CD14-positive monocyte (primary cell): ENCODE measurements around the gene SLC38A1. TPM values are rescaled to one million over a fixed set of nuclear protein-coding genes. Genes with fewer than 3 reads are reported as not detected.
"Not testable (repeated sequence)": the region's sequence is repeated elsewhere in the genome, so short reads cannot be mapped to it uniquely, and the experiment has no call there.

Experiments used
- DNase-seq, 3 donors: peaks; one replicate each; pipeline ENCODE4 v3.0.0-alpha.2; 2011 to 2022
- H2AFZ ChIP-seq: 2 replicates; pipeline ENCODE4 v1.6.0; 2012; ENCODE audit warnings: mild to moderate bottlenecking, low read depth, low read length, inconsistent platforms; ENCODE audit not compliant: insufficient read depth, poor library complexity, severe bottlenecking
- H3K27ac ChIP-seq, 2 donors: 1 replicate in 1 of 2; 2 replicates in 1 of 2; pipeline ENCODE4 v1.5.1; 2012 to 2013; ENCODE audit warnings: low read length in 2 of 2, control low read depth in 1 of 2, inconsistent platforms in 1 of 2, low read depth in 1 of 2, mild to moderate bottlenecking in 1 of 2
- H3K27me3 ChIP-seq, 2 donors: one replicate each; pipeline versions ENCODE4 v1.6.0 to v1.6.1; 2011 to 2013; ENCODE audit warnings: low read length in 2 of 2; ENCODE audit not compliant: control insufficient read depth in 2 of 2, insufficient read depth in 2 of 2
- H3K36me3 ChIP-seq, 2 donors: replicated peaks in 1 of 2; 1 replicate in 1 of 2; 2 replicates in 1 of 2; pipeline versions ENCODE4 v1.5.1 to v1.6.1; 2012 to 2013; ENCODE audit warnings: low read length in 2 of 2, control low read depth in 1 of 2, inconsistent platforms in 1 of 2, mild to moderate bottlenecking in 1 of 2; ENCODE audit not compliant: insufficient read depth in 2 of 2, control insufficient read depth in 1 of 2
- H3K4me1 ChIP-seq, 2 donors: 1 replicate in 1 of 2; 2 replicates in 1 of 2; pipeline versions ENCODE4 v1.5.1 to v1.6.1; 2012 to 2013; ENCODE audit warnings: low read length in 2 of 2, control low read depth in 1 of 2, inconsistent platforms in 1 of 2, mild to moderate bottlenecking in 1 of 2, moderate library complexity in 1 of 2; ENCODE audit not compliant: insufficient read depth in 2 of 2, control insufficient read depth in 1 of 2
- H3K4me2 ChIP-seq: replicated peaks from 2 replicates; pipeline ENCODE3; 2012; ENCODE audit warnings: low read length, moderate library complexity, mild to moderate bottlenecking; ENCODE audit not compliant: poor library complexity, severe bottlenecking; ENCODE audit errors: extremely low read depth
- H3K4me3 ChIP-seq, 3 experiments: fragments of 200-600 bp in 1 of 3; sonication (generic) in 1 of 3; replicated peaks in 1 of 3; 1 replicate in 2 of 3; 2 replicates in 1 of 3; pipeline ENCODE4 v1.5.1; 2011 to 2013; ENCODE audit warnings: low read length in 3 of 3, mild to moderate bottlenecking in 3 of 3, control low read depth in 2 of 3, low read depth in 2 of 3, inconsistent platforms in 1 of 3, moderate library complexity in 1 of 3
- H3K79me2 ChIP-seq: 2 replicates; pipeline ENCODE4 v1.6.0; 2012; ENCODE audit warnings: mild to moderate bottlenecking, control low read depth, inconsistent platforms, low read length, moderate library complexity; ENCODE audit not compliant: insufficient read depth
- H3K9ac ChIP-seq: 2 replicates; pipeline ENCODE4 v1.6.0; 2017; ENCODE audit warnings: low read length, mild to moderate bottlenecking; ENCODE audit not compliant: insufficient read depth, poor library complexity, severe bottlenecking
- H3K9me3 ChIP-seq, 2 donors: replicated peaks in 1 of 2; 1 replicate in 1 of 2; 2 replicates in 1 of 2; pipeline versions ENCODE4 v1.5.1 to v1.6.1; 2012 to 2013; ENCODE audit warnings: low read length in 2 of 2, control low read depth in 1 of 2; ENCODE audit not compliant: control insufficient read depth in 1 of 2, insufficient read depth in 1 of 2
- H4K20me1 ChIP-seq: 2 replicates; pipeline ENCODE4 v1.6.0; 2012; ENCODE audit warnings: mild to moderate bottlenecking, low read length, control low read depth, moderate library complexity; ENCODE audit not compliant: insufficient read depth
- H3K27ac Mint-ChIP-seq, 7 donors: one replicate each; pipeline ENCODE4 v1.8.0; 2020; ENCODE audit warnings: mild to moderate bottlenecking in 7 of 7, mixed read lengths in 7 of 7, moderate library complexity in 6 of 7, inconsistent platforms in 2 of 7
- H3K27me3 Mint-ChIP-seq, 3 donors: one replicate each; pipeline ENCODE4 v1.8.0; 2021 to 2022; ENCODE audit warnings: low read depth in 3 of 3, mild to moderate bottlenecking in 3 of 3, mixed read lengths in 3 of 3, moderate library complexity in 3 of 3, inconsistent platforms in 1 of 3
- H3K36me3 Mint-ChIP-seq, 2 donors: one replicate each; pipeline ENCODE4 v1.8.0; 2020; ENCODE audit warnings: mixed read lengths in 2 of 2, inconsistent platforms in 1 of 2, mild to moderate bottlenecking in 1 of 2
- H3K4me1 Mint-ChIP-seq: one replicate; pipeline ENCODE4 v1.8.0; 2020; ENCODE audit warnings: mild to moderate bottlenecking, mixed read lengths
- H3K4me3 Mint-ChIP-seq, 2 donors: one replicate each; pipeline ENCODE4 v1.8.0; 2020; ENCODE audit warnings: mild to moderate bottlenecking in 2 of 2, mixed read lengths in 2 of 2, moderate library complexity in 1 of 2
- H3K9me3 Mint-ChIP-seq, 7 donors: one replicate each; pipeline ENCODE4 v1.8.0; 2020 to 2022; ENCODE audit warnings: mixed read lengths in 7 of 7, mild to moderate bottlenecking in 6 of 7, moderate library complexity in 6 of 7, inconsistent platforms in 2 of 7
- CTCF ChIP-seq: fragments of 200-600 bp; IDR thresholded peaks from one replicate; pipeline ENCODE4 v1.8.0; 2022; ENCODE audit warnings: antibody characterized with exemption, mild to moderate bottlenecking
- WGBS: methylation state at CpG from one replicate; pipeline ENCODE4 v1.1.5; 2013; ENCODE audit warnings: missing lambda C conversion rate; ENCODE audit not compliant: insufficient coverage; 5-methylcytosine and 5-hydroxymethylcytosine counted together
- intact Hi-C, 2 donors: fragments of 100-400 bp; cut with micrococcal nuclease; formaldehyde crosslinking; loops; one replicate each; pipeline versions ENCODE4 v1.15.0 to v1.15.1; 2023
- polyA plus RNA-seq, 3 donors: library from polyadenylated mRNA; depleted of rRNA in 1 of 3; unstranded in 2 of 3; stranded (reverse) in 1 of 3; fragments of 300-500 nt in 2 of 3; fragments of >200 nt in 1 of 3; fragmentation: Illumina TruSeq in 2 of 3; gene quantifications; 1 replicate in 2 of 3; 2 replicates in 1 of 3; pipeline ENCODE4 v1.2.3, GENCODE V29; 2012 to 2021

The SLC38A1 gene
- polyA plus RNA-seq, 3 donors, result 0.92 to 1.9 (median 1.6) TPM

- no peaks in the 10 kb centered on the region for H3K4me1 Mint-ChIP-seq
- H3K27ac Mint-ChIP-seq, result no peak overlapping the region
- Histone ChIP-seq H3K4me3 (no peak overlapping the region), H3K79me2 (no peaks in the 10 kb centered on the region), H3K4me1 (no peaks in the 10 kb centered on the region), H3K9ac (no peak overlapping the region), H3K27me3 (no peaks in the 10 kb centered on the region), H3K9me3 (peaks cover 0 to 5% of the 10 kb centered on the region in 2 donors), H4K20me1 (no peaks in the 10 kb centered on the region), H3K4me2 (no peak overlapping the region), H2AFZ (no peak overlapping the region), H3K36me3 (no peaks in the 10 kb centered on the region), H3K27ac (no peak overlapping the region)
- H3K36me3 Mint-ChIP-seq, result no peaks in the 10 kb centered on the region
- H3K27me3 Mint-ChIP-seq, result peaks cover 0 to 1% (median 0%) of the 10 kb centered on the region in 3 donors
- whole genome bisulfite sequencing, result 100% methylated on average over 2 of the region's 5 CpGs
- peaks cover 0 to 6% (median 3%) of the 10 kb centered on the region in 7 donors for H3K9me3 Mint-ChIP-seq
- no peak for TF ChIP-seq CTCF
- DNase-seq, result no peak
- intact Hi-C loops, result no loop called here
- H3K4me3 Mint-ChIP-seq, result no peak overlapping the region
Measured at GRCh38 chr12:46165191-46165590, 103.7 kb downstream of the SLC38A1 start.

DNA sequence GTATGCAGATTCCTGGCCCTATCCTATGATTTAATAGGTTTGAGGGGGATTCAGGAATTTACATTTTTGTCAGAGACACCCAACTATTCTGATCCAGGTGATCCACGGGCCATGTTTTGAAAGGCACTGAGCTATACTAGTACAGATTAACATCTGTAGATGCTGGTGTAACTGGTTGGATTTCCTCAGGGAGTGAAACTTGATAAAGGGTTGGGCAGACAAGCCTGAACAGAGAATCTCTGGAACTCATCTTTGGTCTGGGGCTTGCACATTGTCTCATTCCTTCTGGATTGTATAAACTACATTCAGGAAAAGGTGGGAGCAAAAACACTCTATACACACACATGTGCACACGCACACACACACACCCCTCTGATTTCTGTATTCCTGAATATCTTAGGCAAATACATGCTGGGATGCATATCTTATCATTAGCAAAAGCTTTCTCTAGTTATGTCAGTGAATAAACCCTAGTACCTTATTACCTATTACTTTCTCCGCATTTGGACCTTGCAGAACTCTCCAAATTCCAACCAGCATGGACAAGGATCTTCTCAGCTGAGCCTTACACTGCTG, 104.6 kb downstream of the SLC38A1 start:
- Mint-ChIP-seq H3K27me3 (peaks cover 0 to 1% (median 0%) of the 10 kb centered on the region in 3 donors), H3K9me3 (peaks cover 0 to 6% (median 3%) of the 10 kb centered on the region in 7 donors), H3K27ac (no peak overlapping the region), H3K36me3 (no peaks in the 10 kb centered on the region), H3K4me1 (no peaks in the 10 kb centered on the region), H3K4me3 (no peak overlapping the region)
- DNase-seq, result no peak
- Histone ChIP-seq H3K4me1 (no peaks in the 10 kb centered on the region), H3K4me2 (no peak overlapping the region), H4K20me1 (no peaks in the 10 kb centered on the region), H3K36me3 (no peaks in the 10 kb centered on the region), H3K4me3 (no peak overlapping the region), H3K9ac (no peak overlapping the region), H3K79me2 (no peaks in the 10 kb centered on the region), H3K27me3 (no peaks in the 10 kb centered on the region), H3K27ac (no peak overlapping the region), H3K9me3 (peaks cover 0 to 5% of the 10 kb centered on the region in 2 donors), H2AFZ (no peak overlapping the region)
- no peak for TF ChIP-seq CTCF
- no CpG with 5 or more reads among the region's 3 CpGs for WGBS
- intact Hi-C loops, result no loop called here

GRCh38 chr12:46162549-46163076, 106.2 kb downstream of the SLC38A1 start:
- H3K9me3 ChIP-seq, H3K4me3 Mint-ChIP-seq, H3K36me3 Mint-ChIP-seq, H3K36me3 ChIP-seq, H3K79me2 ChIP-seq, intact Hi-C loops, DNase-seq, H3K9me3 Mint-ChIP-seq, H3K9ac ChIP-seq, H3K27me3 Mint-ChIP-seq, H4K20me1 ChIP-seq, H3K4me3 ChIP-seq, H3K4me1 Mint-ChIP-seq, H3K27me3 ChIP-seq, H3K27ac ChIP-seq, H3K27ac Mint-ChIP-seq, H3K4me1 ChIP-seq, H2AFZ ChIP-seq, H3K4me2 ChIP-seq: not testable (repeated sequence)
- WGBS, result 87% methylated on average over 3 of the region's 4 CpGs
